Neural progenitor cell (in vitro differentiated cells): Measurements from ENCODE around the gene NUP210. TPM values are rescaled to one million over a fixed set of nuclear protein-coding genes. Genes with fewer than 3 reads are reported as not detected.

Experiments
- DNase-seq: peaks from one replicate; pipeline ENCODE4 v3.0.0-alpha.2; 2016; ENCODE audit warnings: low spot score
- H2AFZ ChIP-seq: fragments of 200-600 bp; sonication (generic); replicated peaks from 2 replicates; pipeline ENCODE4 v1.6.1; 2016; ENCODE audit warnings: antibody characterized with exemption
- H3F3A ChIP-seq: fragments of 200-600 bp; sonication (generic); 2 replicates; pipeline ENCODE4 v1.6.1; 2016; ENCODE audit warnings: antibody characterized with exemption, low read depth
- H3K27ac ChIP-seq: fragments of 200-600 bp; sonication (generic); 2 replicates; pipeline ENCODE4 v1.5.1; 2016; ENCODE audit warnings: mild to moderate bottlenecking
- H3K27me3 ChIP-seq: fragments of 200-600 bp; sonication (generic); 2 replicates; pipeline ENCODE4 v1.6.1; 2016; ENCODE audit warnings: mild to moderate bottlenecking, moderate library complexity
- H3K36me3 ChIP-seq: fragments of 200-600 bp; sonication (generic); 2 replicates; pipeline ENCODE4 v1.5.1; 2016
- H3K4me1 ChIP-seq: fragments of 200-600 bp; sonication (generic); 2 replicates; pipeline ENCODE4 v1.6.1; 2016; ENCODE audit warnings: mixed run types
- H3K4me2 ChIP-seq: fragments of 200-600 bp; sonication (generic); 2 replicates; pipeline ENCODE4 v1.6.1; 2016
- H3K4me3 ChIP-seq: fragments of 200-600 bp; sonication (generic); 2 replicates; pipeline ENCODE4 v1.5.1; 2016
- H3K79me2 ChIP-seq: fragments of 200-600 bp; sonication (generic); 2 replicates; pipeline ENCODE4 v1.6.1; 2016; ENCODE audit warnings: low read depth
- H3K9ac ChIP-seq: fragments of 200-600 bp; sonication (generic); 2 replicates; pipeline ENCODE4 v1.6.1; 2016
- H3K9me3 ChIP-seq: fragments of 200-600 bp; sonication (generic); 2 replicates; pipeline ENCODE4 v1.5.1; 2016; ENCODE audit warnings: low read depth
- H4K20me1 ChIP-seq: fragments of 200-600 bp; sonication (generic); 2 replicates; pipeline ENCODE4 v1.6.1; 2016; ENCODE audit warnings: low read depth
- H3K27ac Mint-ChIP-seq: 3 replicates; pipeline ENCODE4 v1.8.0; 2021; ENCODE audit warnings: mixed read lengths
- H3K27me3 Mint-ChIP-seq: 2 replicates; pipeline ENCODE4 v1.8.0; 2022; ENCODE audit warnings: low read depth, mild to moderate bottlenecking, inconsistent platforms, moderate library complexity, mixed read lengths; ENCODE audit not compliant: insufficient read depth
- H3K36me3 Mint-ChIP-seq: 3 replicates; pipeline ENCODE4 v1.8.0; 2021; ENCODE audit warnings: mixed read lengths
- H3K4me1 Mint-ChIP-seq: 3 replicates; pipeline ENCODE4 v1.8.0; 2021; ENCODE audit warnings: mixed read lengths
- H3K4me3 Mint-ChIP-seq: 3 replicates; pipeline ENCODE4 v1.8.0; 2021; ENCODE audit warnings: mild to moderate bottlenecking, moderate library complexity, mixed read lengths
- H3K9me3 Mint-ChIP-seq: 3 replicates; pipeline ENCODE4 v1.8.0; 2020; ENCODE audit warnings: mixed read lengths
- CTCF ChIP-seq: fragments of 200-600 bp; sonication (generic); IDR thresholded peaks from 2 replicates; pipeline ENCODE4 v1.5.1; 2017; ENCODE audit warnings: antibody characterized with exemption, mild to moderate bottlenecking
- EZH2 ChIP-seq: fragments of 200-600 bp; sonication (generic); IDR thresholded peaks from 2 replicates; pipeline ENCODE4 v1.6.1; 2017; ENCODE audit warnings: antibody characterized with exemption, mild to moderate bottlenecking, moderate library complexity
- EZH2phosphoT487 ChIP-seq: fragments of 200-600 bp; sonication (generic); IDR thresholded peaks from 2 replicates; pipeline ENCODE4 v1.6.1; 2017; ENCODE audit warnings: antibody characterized with exemption
- total RNA-seq: library from RNA; depleted of rRNA; stranded (reverse); fragments of >200 nt; gene quantifications from 2 replicates; pipeline ENCODE4 v1.2.3, GENCODE V29; 2015; ENCODE audit warnings: low replicate concordance

Gene NUP210
- total RNA-seq, 1 donor from 2014 or later: 37.1 TPM

GRCh38 chr3:13323822-13324221, 96.3 kb downstream of the NUP210 start:
- Histone ChIP-seq H3K27ac (no peak overlapping the region), H3K79me2 (no peaks in the 10 kb centered on the region), H3K36me3 (no peaks in the 10 kb centered on the region), H3K4me1 (no peaks in the 10 kb centered on the region), H3F3A (no peaks in the 10 kb centered on the region), H4K20me1 (no peaks in the 10 kb centered on the region), H3K4me2 (no peak overlapping the region), H3K9me3 (no peaks in the 10 kb centered on the region), H3K9ac (no peak overlapping the region), H3K27me3 (no peaks in the 10 kb centered on the region), H2AFZ (no peak overlapping the region), H3K4me3 (no peak overlapping the region)
- DNase-seq: no peak
- no peak for TF ChIP-seq CTCF
- no peak for TF ChIP-seq EZH2phosphoT487
- no peak for TF ChIP-seq EZH2
- H3K27me3 Mint-ChIP-seq: peaks cover 2% of the 10 kb centered on the region
- peaks cover 21% of the 10 kb centered on the region for H3K36me3 Mint-ChIP-seq
- no peaks in the 10 kb centered on the region for H3K9me3 Mint-ChIP-seq
- peaks cover 2% of the 10 kb centered on the region for H3K4me1 Mint-ChIP-seq
- H3K27ac Mint-ChIP-seq: peak overlapping the region; percentile 42
- no peak overlapping the region for H3K4me3 Mint-ChIP-seq

- H3K9ac ChIP-seq: no peak overlapping the region
- no peaks in the 10 kb centered on the region for H3K27me3 ChIP-seq
- no peak for DNase-seq
- no peaks in the 10 kb centered on the region for H3K36me3 ChIP-seq
- Mint-ChIP-seq H3K27ac (no peak overlapping the region), H3K36me3 (peaks cover 23% of the 10 kb centered on the region), H3K4me3 (no peak overlapping the region), H3K27me3 (peaks cover 2% of the 10 kb centered on the region), H3K4me1 (peaks cover 2% of the 10 kb centered on the region), H3K9me3 (no peaks in the 10 kb centered on the region)
- TF ChIP-seq CTCF (no peak), EZH2phosphoT487 (no peak), EZH2 (no peak)
- no peaks in the 10 kb centered on the region for H3K79me2 ChIP-seq
- no peaks in the 10 kb centered on the region for H4K20me1 ChIP-seq
- no peaks in the 10 kb centered on the region for H3K4me1 ChIP-seq
- no peak overlapping the region for H3K4me2 ChIP-seq
- no peak overlapping the region for H3K4me3 ChIP-seq
- H3F3A ChIP-seq: no peaks in the 10 kb centered on the region
- H2AFZ ChIP-seq: no peak overlapping the region
- H3K9me3 ChIP-seq: no peaks in the 10 kb centered on the region
- H3K27ac ChIP-seq: no peak overlapping the region
Observed at GRCh38 chr3:13322324-13322723, 97.8 kb downstream of the NUP210 start.

- no peak for DNase-seq
- peaks cover 2% of the 10 kb centered on the region for H3K27me3 Mint-ChIP-seq
Observed at GRCh38 chr3:13319564-13320220, 100.4 kb downstream of the NUP210 start.

More at GRCh38 chr3:13319564-13320220, 100.4 kb downstream of the NUP210 start:
- no peaks in the 10 kb centered on the region for H3F3A ChIP-seq
- no peak overlapping the region for H3K4me2 ChIP-seq
- H3K79me2 ChIP-seq: no peaks in the 10 kb centered on the region
- no peaks in the 10 kb centered on the region for H3K27me3 ChIP-seq
- no peaks in the 10 kb centered on the region for H3K36me3 ChIP-seq
- no peak overlapping the region for H3K27ac ChIP-seq
- no peaks in the 10 kb centered on the region for H3K4me1 Mint-ChIP-seq
- TF ChIP-seq EZH2: no peak
- no peak for TF ChIP-seq CTCF
- H3K9ac ChIP-seq: no peak overlapping the region
- H3K9me3 Mint-ChIP-seq: no peaks in the 10 kb centered on the region
- no peak overlapping the region for H3K4me3 Mint-ChIP-seq
- no peak overlapping the region for H2AFZ ChIP-seq
- H3K4me3 ChIP-seq: no peak overlapping the region
- peaks cover 25% of the 10 kb centered on the region for H3K36me3 Mint-ChIP-seq
- no peaks in the 10 kb centered on the region for H4K20me1 ChIP-seq
- no peaks in the 10 kb centered on the region for H3K4me1 ChIP-seq
- H3K27ac Mint-ChIP-seq: no peak overlapping the region
- H3K9me3 ChIP-seq: no peaks in the 10 kb centered on the region
